ENCODE data around the gene SMYD2. TPM values are rescaled to one million over a fixed set of nuclear protein-coding genes. Genes with fewer than 3 reads are reported as not detected.

The SMYD2 gene
- total and polyA plus RNA-seq, 2 experiments from 2014 or later, result 3.6 to 5.9 TPM

- H3K27ac Mint-ChIP-seq, result no peak overlapping the region
- TF ChIP-seq POLR2AphosphoS5 (IDR thresholded peaks at IDR 0.05; ENCODE audit: low read depth) (no peak), ZNF462 (CRISPR knock-in tag; IDR thresholded peaks at IDR 0.05) (no peak), CREB1 (CRISPR knock-in tag; IDR thresholded peaks at IDR 0.05; ENCODE audit: low read depth) (no peak), EZH2phosphoT487 (IDR thresholded peaks at IDR 0.05; ENCODE audit: unreplicated experiment) (no peak), ETS1 (IDR thresholded peaks at IDR 0.05) (no peak), REST (IDR thresholded peaks at IDR 0.05; ENCODE audit: unreplicated experiment) (no peak), NANOG (IDR thresholded peaks at IDR 0.05; ENCODE audit: borderline replicate concordance) (no peak), ZNF114 (CRISPR knock-in tag; IDR thresholded peaks at IDR 0.05) (no peak), JUNB (IDR thresholded peaks at IDR 0.05; ENCODE audit: unreplicated experiment) (no peak), ZNF331 (CRISPR knock-in tag; IDR thresholded peaks at IDR 0.05; ENCODE audit: low read depth) (no peak), CTCF (conservative IDR thresholded peaks at IDR 0.05; ENCODE audit: low read depth in 2 of 2) (no peak), EZH2 (IDR thresholded peaks at IDR 0.05; ENCODE audit: low read depth, unreplicated experiment) (no peak), STAT1 (IDR thresholded peaks at IDR 0.05; ENCODE audit: unreplicated experiment) (no peak)
- no peak overlapping the region for H2AFZ ChIP-seq
Observed at GRCh38 chr1:214270097-214270650, 10.8 kb upstream of the SMYD2 start.

More at GRCh38 chr1:214270097-214270650, 10.8 kb upstream of the SMYD2 start:
- H3K4me3 Mint-ChIP-seq, result no peak overlapping the region
- H3K27ac ChIP-seq (ENCODE audit: low read depth), result no peak overlapping the region
- no peak for ATAC-seq
- H3K79me2 ChIP-seq (replicated peaks; ENCODE audit: insufficient read depth), result no peaks in the 10 kb centered on the region
- H3K4me2 ChIP-seq, result no peak overlapping the region
- H3K4me1 ChIP-seq (ENCODE audit: insufficient read depth), result peaks cover 7% of the 10 kb centered on the region; the same call in 1 of the 2 replicates
- DNase-seq (ENCODE audit: low spot score), result no peak
- H3K4me1 Mint-ChIP-seq, result peaks cover 16% of the 10 kb centered on the region
- no peaks in the 10 kb centered on the region for H3F3A ChIP-seq (replicated peaks; ENCODE audit: low read depth)
- H3K9me2 ChIP-seq (ENCODE audit: insufficient read depth), result no peaks in the 10 kb centered on the region
- H4K20me1 ChIP-seq (replicated peaks; ENCODE audit: insufficient read depth), result no peaks in the 10 kb centered on the region
- H3K36me3 Mint-ChIP-seq (ENCODE audit: low read depth), result peaks cover 3% of the 10 kb centered on the region; the same call in 1 of the 3 replicates
- H3K27me3 Mint-ChIP-seq (ENCODE audit: insufficient read depth, low read depth, poor library complexity), result peaks cover 5% of the 10 kb centered on the region
- no peak overlapping the region for H3K4me3 ChIP-seq
- H3K27me3 ChIP-seq (ENCODE audit: insufficient read depth), result no peaks in the 10 kb centered on the region
- no peaks in the 10 kb centered on the region for H3K9me3 Mint-ChIP-seq
- no peaks in the 10 kb centered on the region for H3K36me3 ChIP-seq (ENCODE audit: insufficient read depth)

All from GM23338 (cell line).